Epithelial cell of esophagus (primary cell): Measurements from ENCODE around the gene LACRT.
A peak's percentile ranks its signal among the peaks of the same experiment; 100 is the strongest.
"Not testable (repeated sequence)": the region's sequence is repeated elsewhere in the genome, so short reads cannot be mapped to it uniquely, and the experiment has no call there.

Experiments
- DNase-seq: peaks from one replicate; pipeline ENCODE4 v3.0.0; 2010; ENCODE audit warnings: low read depth
- H3K4me3 ChIP-seq: 2 replicates; pipeline ENCODE4 v1.5.1; 2011; ENCODE audit warnings: mild to moderate bottlenecking, low read length, control low read depth
- CTCF ChIP-seq: IDR thresholded peaks from 2 replicates; pipeline ENCODE4 v1.5.1; 2011; ENCODE audit warnings: low read depth, mild to moderate bottlenecking, low read length, control low read depth, inconsistent platforms; ENCODE audit not compliant: insufficient read depth; ENCODE audit errors: missing control alignments

The LACRT gene

GRCh38 chr12:54653025-54653424, 18.3 kb upstream of the LACRT start:
- DNase-seq, result no peak
- TF ChIP-seq CTCF, result no peak
- H3K4me3 ChIP-seq, result no peak overlapping the region

GRCh38 chr12:54650889-54651288, 16.2 kb upstream of the LACRT start:
- H3K4me3 ChIP-seq, result no peak overlapping the region
- TF ChIP-seq CTCF, result no peak
- no peak for DNase-seq

- H3K4me3 ChIP-seq, result no peak overlapping the region
- no peak for TF ChIP-seq CTCF
- DNase-seq, result peak; percentile 41
These were observed 15.7 kb upstream of the LACRT start for GRCh38 chr12:54650409-54650808.

- no peak for TF ChIP-seq CTCF
- no peak overlapping the region for H3K4me3 ChIP-seq
- no peak for DNase-seq
These were observed 15.1 kb upstream of the LACRT start for GRCh38 chr12:54649825-54650224.

GRCh38 chr12:54648265-54648664, 13.6 kb upstream of the LACRT start, which contains the start of gene DCD:
Gene DCD, minus strand, starts transcription at chr12:54648365. Its CDS starts 62 bp downstream, at chr12:54648303.
- no peak for TF ChIP-seq CTCF
- no peak for DNase-seq
- no peak within 1 kb of the TSS for H3K4me3 ChIP-seq

GRCh38 chr12:54641554-54641953, 6.9 kb upstream of the LACRT start:
- H3K4me3 ChIP-seq, result no peak overlapping the region
- TF ChIP-seq CTCF, result no peak

GRCh38 chr12:54641089-54641488, 6.4 kb upstream of the LACRT start:
- H3K4me3 ChIP-seq, result no peak overlapping the region
- no peak for TF ChIP-seq CTCF
- no peak for DNase-seq

More at GRCh38 chr12:54641554-54641953, 6.9 kb upstream of the LACRT start:
- DNase-seq, result no peak

- not testable (repeated sequence) for DNase-seq, H3K4me3 ChIP-seq
These were observed 4.4 kb upstream of the LACRT start for GRCh38 chr12:54639112-54639511.
